Glutamatergic neuron (in vitro differentiated cells): ENCODE results near the gene ADARB2. TPM values are rescaled to one million over a fixed set of nuclear protein-coding genes. Genes with fewer than 3 reads are reported as not detected.

ENCODE experiments used
- DNase-seq: peaks from one replicate; pipeline ENCODE4 v3.0.0; 2022
- H3K27ac Mint-ChIP-seq: one replicate; pipeline ENCODE4 v1.8.0; 2020; ENCODE audit warnings: mild to moderate bottlenecking, mixed read lengths, inconsistent platforms; ENCODE audit not compliant: unreplicated experiment
- H3K27me3 Mint-ChIP-seq: one replicate; pipeline ENCODE4 v1.8.0; 2020; ENCODE audit warnings: mild to moderate bottlenecking, moderate library complexity, mixed read lengths, inconsistent platforms; ENCODE audit not compliant: unreplicated experiment
- H3K36me3 Mint-ChIP-seq: one replicate; pipeline ENCODE4 v1.8.0; 2020; ENCODE audit warnings: mild to moderate bottlenecking, mixed read lengths, inconsistent platforms; ENCODE audit not compliant: unreplicated experiment
- H3K4me1 Mint-ChIP-seq: one replicate; pipeline ENCODE4 v1.8.0; 2020; ENCODE audit warnings: mild to moderate bottlenecking, low read depth, mixed read lengths, inconsistent platforms; ENCODE audit not compliant: unreplicated experiment
- H3K4me3 Mint-ChIP-seq: one replicate; pipeline ENCODE4 v1.8.0; 2020; ENCODE audit warnings: mild to moderate bottlenecking, mixed read lengths, inconsistent platforms; ENCODE audit not compliant: unreplicated experiment
- H3K9me3 Mint-ChIP-seq: one replicate; pipeline ENCODE4 v1.8.0; 2020; ENCODE audit warnings: mild to moderate bottlenecking, moderate library complexity, mixed read lengths, inconsistent platforms; ENCODE audit not compliant: unreplicated experiment
- CTCF ChIP-seq: fragments of 200-600 bp; sonication (generic); IDR thresholded peaks from one replicate; pipeline ENCODE4 v1.5.0; 2021; ENCODE audit not compliant: partially characterized antibody, unreplicated experiment
- total RNA-seq: library from RNA; stranded (reverse); fragmentation: NEBNext Ultra II Directional; extraction: Animal tissue kit (Norgen Biotek cat#: 25700); gene quantifications from one replicate; pipeline ENCODE4 v1.2.1, GENCODE V29; 2021; ENCODE audit not compliant: unreplicated experiment

The ADARB2 gene
- total RNA-seq, 1 donor from 2014 or later, result 20.6 TPM

DNA sequence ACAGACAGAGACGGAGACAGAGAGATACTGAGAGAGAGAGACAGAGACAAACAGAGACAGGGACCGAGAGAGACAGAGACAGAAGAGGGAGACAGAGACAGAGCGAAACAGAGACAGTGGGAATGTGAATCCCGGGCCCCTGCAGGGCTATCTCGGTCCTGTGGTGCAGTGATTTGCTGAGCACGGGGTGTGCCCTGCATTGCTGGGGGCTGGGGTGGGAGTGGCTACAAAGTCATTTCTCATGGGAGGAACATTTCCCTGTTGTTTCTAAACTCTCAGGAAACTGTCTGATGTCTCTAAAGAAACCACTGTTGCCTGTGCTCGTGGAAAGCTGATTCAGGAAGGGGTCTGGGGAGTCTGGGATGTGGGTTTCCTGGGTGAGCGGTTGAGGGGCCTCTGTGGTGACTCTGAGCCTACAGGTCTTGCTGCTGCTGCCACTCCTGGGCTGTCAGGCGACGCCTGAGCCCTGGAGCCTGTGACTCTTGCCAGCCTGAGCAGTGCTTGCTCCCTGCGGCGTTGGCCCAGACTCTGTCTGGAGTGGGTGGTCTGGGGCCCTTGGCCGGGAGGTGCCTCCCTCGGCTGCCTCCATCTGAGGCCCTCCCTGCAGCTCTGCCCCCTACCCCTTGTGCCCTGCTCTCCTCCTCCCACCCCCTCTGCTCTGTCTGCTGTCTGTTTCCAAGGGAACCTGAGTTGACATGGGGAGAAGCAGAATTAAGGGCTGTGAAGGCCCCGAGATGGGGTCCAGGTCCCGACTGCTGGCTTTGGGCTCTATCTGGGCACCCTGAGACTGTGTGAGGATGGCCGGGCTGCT is 389.2 kb downstream of the ADARB2 start:
- Mint-ChIP-seq H3K4me3 (no peak overlapping the region), H3K27ac (no peak overlapping the region), H3K27me3 (peaks cover 6% of the 10 kb centered on the region), H3K9me3 (peaks cover 3% of the 10 kb centered on the region), H3K36me3 (no peaks in the 10 kb centered on the region), H3K4me1 (no peaks in the 10 kb centered on the region)
- DNase-seq, result no peak
- TF ChIP-seq CTCF, result no peak

GRCh38 chr10:1347525-1347924 is 389.8 kb downstream of the ADARB2 start:
- Mint-ChIP-seq H3K36me3 (peaks cover 3% of the 10 kb centered on the region), H3K9me3 (peaks cover 3% of the 10 kb centered on the region), H3K4me1 (no peaks in the 10 kb centered on the region), H3K4me3 (no peak overlapping the region), H3K27me3 (peaks cover 6% of the 10 kb centered on the region), H3K27ac (no peak overlapping the region)
- DNase-seq, result no peak
- TF ChIP-seq CTCF, result no peak

- Mint-ChIP-seq H3K36me3 (peaks cover 3% of the 10 kb centered on the region), H3K27ac (no peak overlapping the region), H3K4me1 (no peaks in the 10 kb centered on the region), H3K27me3 (peaks cover 7% of the 10 kb centered on the region), H3K4me3 (no peak overlapping the region), H3K9me3 (peaks cover 3% of the 10 kb centered on the region)
- no peak for DNase-seq
- no peak for TF ChIP-seq CTCF
These were observed 391.1 kb downstream of the ADARB2 start for GRCh38 chr10:1346201-1346600.

DNA sequence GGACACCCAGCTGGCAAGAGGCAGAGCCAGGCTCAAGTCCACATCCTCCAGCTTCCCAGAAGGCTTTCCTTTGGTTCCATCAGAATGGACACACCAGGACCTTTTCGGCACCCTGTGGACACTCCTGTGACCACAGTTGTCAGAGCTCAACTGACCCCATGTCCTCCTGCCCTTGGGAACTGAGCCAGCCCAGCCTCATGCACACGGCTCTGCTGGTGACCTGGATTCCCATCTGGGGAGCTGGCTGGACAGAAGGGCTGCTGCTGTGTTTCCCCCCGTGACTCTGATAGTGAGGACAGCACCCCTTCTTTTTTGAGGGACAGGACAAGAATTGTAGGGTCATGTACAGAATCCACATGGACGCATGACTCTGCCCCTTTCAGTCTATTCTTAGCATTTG is 392.0 kb downstream of the ADARB2 start:
- Mint-ChIP-seq H3K4me3 (no peak overlapping the region), H3K27ac (no peak overlapping the region)

More for the DNA sequence above, 392.0 kb downstream of the ADARB2 start:
- peaks cover 10% of the 10 kb centered on the region for H3K27me3 Mint-ChIP-seq
- H3K4me1 Mint-ChIP-seq, result no peaks in the 10 kb centered on the region
- H3K9me3 Mint-ChIP-seq, result peaks cover 3% of the 10 kb centered on the region
- no peak for DNase-seq
- TF ChIP-seq CTCF, result no peak
- peaks cover 3% of the 10 kb centered on the region for H3K36me3 Mint-ChIP-seq
